Esophagus muscularis mucosa (tissue), 3 donors: ENCODE measurements around the gene SLC29A1.

ENCODE experiments used
- CTCF ChIP-seq, 3 experiments: fragments of 200-600 bp in 2 of 3; fragments of 450-650 bp in 1 of 3; sonication (generic) in 2 of 3; IDR thresholded peaks; one replicate each; pipeline ENCODE4 v1.5.1; 2017 to 2019; ENCODE audit warnings: antibody characterized with exemption in 3 of 3, mild to moderate bottlenecking in 2 of 3, moderate library complexity in 1 of 3
- POLR2A ChIP-seq: fragments of 450-650 bp; IDR thresholded peaks from one replicate; pipeline ENCODE4 v1.6.1; 2017; ENCODE audit warnings: antibody characterized with exemption, moderate library complexity, mild to moderate bottlenecking, low read depth

GRCh38 chr6:44223319-44224028, at the start of gene SLC29A1:
- peak in 1 of 3 experiments; percentile 12 for TF ChIP-seq CTCF (IDR thresholded peaks at IDR 0.05)
- no peak for TF ChIP-seq POLR2A
